Cardiac muscle cell (in vitro differentiated cells and primary cell): ENCODE data around the gene NUBP2. TPM values are rescaled to one million over a fixed set of nuclear protein-coding genes. Genes with fewer than 3 reads are reported as not detected.
A peak's percentile ranks its signal among the peaks of the same experiment; 100 is the strongest.

Source experiments
- DNase-seq, 2 donors: peaks; one replicate each; pipeline versions ENCODE4 v3.0.0 to v3.0.0-alpha.2; 2010 to 2017; ENCODE audit warnings: low read depth in 1 of 2, low spot score in 1 of 2
- H3K27ac ChIP-seq: fragments of 200-600 bp; sonication (generic); 2 replicates; pipeline ENCODE4 v1.5.1; 2016
- H3K27me3 ChIP-seq: fragments of 200-600 bp; sonication (generic); 2 replicates; pipeline ENCODE4 v1.6.0; 2016; ENCODE audit warnings: control low read depth
- H3K36me3 ChIP-seq: fragments of 200-600 bp; sonication (generic); 2 replicates; pipeline ENCODE4 v1.5.1; 2016; ENCODE audit warnings: control low read depth
- H3K4me1 ChIP-seq: fragments of 200-600 bp; sonication (generic); 2 replicates; pipeline ENCODE4 v1.8.1; 2017; ENCODE audit warnings: low read depth, mild to moderate bottlenecking, mixed run types
- H3K4me3 ChIP-seq: fragments of 200-600 bp; sonication (generic); 2 replicates; pipeline ENCODE4 v1.5.1; 2016; ENCODE audit warnings: mild to moderate bottlenecking
- H3K9me3 ChIP-seq: fragments of 200-600 bp; sonication (generic); 2 replicates; pipeline ENCODE4 v1.5.1; 2017; ENCODE audit warnings: low read depth, mild to moderate bottlenecking, control low read depth
- CTCF ChIP-seq: IDR thresholded peaks from 2 replicates; pipeline ENCODE4 v1.5.1; 2012; ENCODE audit warnings: low read depth, mild to moderate bottlenecking, low read length
- polyA plus RNA-seq: library from polyadenylated mRNA; unstranded; fragments of >200 nt; fragmentation: Nextera tagmentation; extraction: Ambion mirVana; gene quantifications from 2 replicates; pipeline ENCODE4 v1.2.1, GENCODE V29; 2016
- total RNA-seq: library from RNA; depleted of rRNA; stranded (reverse); fragments of >200 nt; gene quantifications from 2 replicates; pipeline ENCODE4 v1.2.3, GENCODE V29; 2016

Gene NUBP2
- total and polyA plus RNA-seq, 2 experiments from 2014 or later, result 138 to 151 TPM

GRCh38 chr16:1745900-1746692, 36.7 kb upstream of the NUBP2 start:
- Histone ChIP-seq H3K9me3 (no peaks in the 10 kb centered on the region), H3K36me3 (peaks cover 12% of the 10 kb centered on the region), H3K4me1 (no peaks in the 10 kb centered on the region), H3K27me3 (no peaks in the 10 kb centered on the region), H3K27ac (no peak overlapping the region), H3K4me3 (no peak overlapping the region)
- peak in 1 of 2 donors; percentile 81 for DNase-seq
- TF ChIP-seq CTCF, result no peak

GRCh38 chr16:1746693-1747195, 36.0 kb upstream of the NUBP2 start:
- Histone ChIP-seq H3K4me3 (no peak overlapping the region), H3K27ac (no peak overlapping the region), H3K9me3 (no peaks in the 10 kb centered on the region), H3K27me3 (no peaks in the 10 kb centered on the region), H3K4me1 (no peaks in the 10 kb centered on the region), H3K36me3 (peaks cover 12% of the 10 kb centered on the region)
- TF ChIP-seq CTCF, result no peak
- peak in 1 of 2 donors; percentile 16 for DNase-seq

- DNase-seq, result no peak
- no peak overlapping the region for H3K4me3 ChIP-seq
- H3K4me1 ChIP-seq, result no peaks in the 10 kb centered on the region
- H3K27me3 ChIP-seq, result no peaks in the 10 kb centered on the region
- no peaks in the 10 kb centered on the region for H3K9me3 ChIP-seq
- no peak overlapping the region for H3K27ac ChIP-seq
- peaks cover 12% of the 10 kb centered on the region for H3K36me3 ChIP-seq
- TF ChIP-seq CTCF, result no peak
Observed at GRCh38 chr16:1747934-1748333, 34.8 kb upstream of the NUBP2 start.

GRCh38 chr16:1749152-1750117, 33.3 kb upstream of the NUBP2 start:
- H3K27me3 ChIP-seq, result no peaks in the 10 kb centered on the region
- H3K36me3 ChIP-seq, result peaks cover 10% of the 10 kb centered on the region
- no peak overlapping the region for H3K27ac ChIP-seq
- no peaks in the 10 kb centered on the region for H3K4me1 ChIP-seq
- no peak for TF ChIP-seq CTCF
- no peak overlapping the region for H3K4me3 ChIP-seq
- DNase-seq, result no peak
- H3K9me3 ChIP-seq, result no peaks in the 10 kb centered on the region

- TF ChIP-seq CTCF, result no peak
- Histone ChIP-seq H3K9me3 (no peaks in the 10 kb centered on the region), H3K36me3 (peaks cover 10% of the 10 kb centered on the region), H3K4me3 (no peak overlapping the region), H3K27me3 (no peaks in the 10 kb centered on the region), H3K4me1 (no peaks in the 10 kb centered on the region), H3K27ac (no peak overlapping the region)
- DNase-seq, result no peak
Observed at GRCh38 chr16:1751946-1752345, 30.8 kb upstream of the NUBP2 start.
